ENCODE results near the gene CDH26.

The CDH26 gene

GRCh38 chr20:60050193-60050947, 92.1 kb downstream of the CDH26 start:
- no peak overlapping the region for H3K27ac ChIP-seq
- no peak for DNase-seq (ENCODE audit: low spot score)
- TF ChIP-seq CTCF (IDR thresholded peaks at IDR 0.05) = no peak
- no peak overlapping the region for H3K4me3 ChIP-seq

- DNase-seq (ENCODE audit: low spot score) = no peak
- H3K4me3 ChIP-seq = no peak overlapping the region
- TF ChIP-seq CTCF (IDR thresholded peaks at IDR 0.05) = no peak
- no peak overlapping the region for H3K27ac ChIP-seq
Observed at GRCh38 chr20:60051911-60052310, 93.7 kb downstream of the CDH26 start.

- no peak overlapping the region for H3K27ac ChIP-seq
- no peak for TF ChIP-seq CTCF (IDR thresholded peaks at IDR 0.05)
- no peak overlapping the region for H3K4me3 ChIP-seq
- DNase-seq (ENCODE audit: low spot score) = no peak
Observed at GRCh38 chr20:60052322-60052721, 94.1 kb downstream of the CDH26 start.

- H3K27ac ChIP-seq = no peak overlapping the region
- no peak overlapping the region for H3K4me3 ChIP-seq
- no peak for TF ChIP-seq CTCF (IDR thresholded peaks at IDR 0.05)
- no peak for DNase-seq (ENCODE audit: low spot score)
Observed at GRCh38 chr20:60053125-60053817, 95.0 kb downstream of the CDH26 start.

GRCh38 chr20:60053818-60054190, 95.6 kb downstream of the CDH26 start:
- no peak for TF ChIP-seq CTCF (IDR thresholded peaks at IDR 0.05)
- H3K27ac ChIP-seq = no peak overlapping the region
- H3K4me3 ChIP-seq = no peak overlapping the region
- no peak for DNase-seq (ENCODE audit: low spot score)

GRCh38 chr20:60054716-60055634, 96.8 kb downstream of the CDH26 start:
- TF ChIP-seq CTCF (IDR thresholded peaks at IDR 0.05) = no peak
- DNase-seq (ENCODE audit: low spot score) = peak; percentile 59
- Histone ChIP-seq H3K27ac (no peak overlapping the region), H3K4me3 (no peak overlapping the region)

All from coronary artery (tissue), 2 donors.